Neural cell (in vitro differentiated cells): Measurements from ENCODE around the gene MAGI1.

Experiments
- CTCF ChIP-seq: fragments of 450-650 bp; IDR thresholded peaks from 2 replicates; pipeline ENCODE4 v1.5.1; 2014; ENCODE audit warnings: antibody characterized with exemption, mild to moderate bottlenecking, moderate library complexity; ENCODE audit not compliant: poor library complexity, severe bottlenecking
- EZH2 ChIP-seq: fragments of 200-600, 300-800 bp; shearing (Covaris generic), sonication (generic); IDR thresholded peaks from 2 replicates; pipeline ENCODE4 v1.6.1; 2014; ENCODE audit warnings: antibody characterized with exemption, low read length, borderline replicate concordance, mild to moderate bottlenecking; ENCODE audit not compliant: insufficient read depth, poor library complexity, severe bottlenecking

GRCh38 chr3:65342084-65342683, 696.5 kb downstream of the MAGI1 start:
- TF ChIP-seq EZH2, result no peak
- no peak for TF ChIP-seq CTCF
